C4-2B (cell line): ENCODE results near the gene SPG7.

Experiments
- H3K27ac ChIP-seq: fragments of 450-650 bp; 2 replicates; pipeline ENCODE4 v1.5.1; 2017
- CTCF ChIP-seq: fragments of 450-650 bp; conservative IDR thresholded peaks from 2 replicates; pipeline ENCODE4 v1.5.1; 2017; ENCODE audit warnings: mild to moderate bottlenecking
- ZFX ChIP-seq: fragments of 450-650 bp; IDR thresholded peaks from 2 replicates; pipeline ENCODE4 v1.6.1; 2017

Gene SPG7

DNA sequence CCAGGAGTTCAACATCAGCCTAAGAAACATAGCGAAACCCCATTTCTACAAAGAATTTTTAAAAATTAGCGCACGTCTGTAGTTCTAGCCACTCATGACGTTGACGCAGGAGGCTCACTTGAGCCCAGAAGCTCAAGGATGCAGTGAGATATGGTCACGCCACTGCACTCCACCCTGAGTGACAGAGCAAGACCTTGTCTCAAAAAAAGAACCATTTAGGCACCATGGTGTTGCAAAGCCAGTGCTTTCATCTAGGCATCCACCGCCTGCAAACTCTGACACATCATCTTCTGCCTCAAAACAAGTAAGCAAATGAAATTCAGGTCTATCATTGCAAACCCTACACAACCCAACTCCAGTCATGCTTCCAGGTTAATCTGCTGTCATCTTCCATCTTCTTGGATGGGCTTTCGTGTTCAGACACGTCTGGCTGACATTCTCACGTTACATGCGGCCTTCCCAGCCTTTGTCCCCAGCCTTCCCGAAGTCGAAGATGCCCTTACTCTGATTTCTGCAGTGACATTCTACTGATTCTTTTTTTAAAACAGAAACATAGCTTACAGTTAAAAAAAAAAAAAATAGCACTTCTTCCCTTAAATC lies 26.7 kb upstream of the SPG7 start:
- H3K27ac ChIP-seq, result no peak overlapping the region

DNA sequence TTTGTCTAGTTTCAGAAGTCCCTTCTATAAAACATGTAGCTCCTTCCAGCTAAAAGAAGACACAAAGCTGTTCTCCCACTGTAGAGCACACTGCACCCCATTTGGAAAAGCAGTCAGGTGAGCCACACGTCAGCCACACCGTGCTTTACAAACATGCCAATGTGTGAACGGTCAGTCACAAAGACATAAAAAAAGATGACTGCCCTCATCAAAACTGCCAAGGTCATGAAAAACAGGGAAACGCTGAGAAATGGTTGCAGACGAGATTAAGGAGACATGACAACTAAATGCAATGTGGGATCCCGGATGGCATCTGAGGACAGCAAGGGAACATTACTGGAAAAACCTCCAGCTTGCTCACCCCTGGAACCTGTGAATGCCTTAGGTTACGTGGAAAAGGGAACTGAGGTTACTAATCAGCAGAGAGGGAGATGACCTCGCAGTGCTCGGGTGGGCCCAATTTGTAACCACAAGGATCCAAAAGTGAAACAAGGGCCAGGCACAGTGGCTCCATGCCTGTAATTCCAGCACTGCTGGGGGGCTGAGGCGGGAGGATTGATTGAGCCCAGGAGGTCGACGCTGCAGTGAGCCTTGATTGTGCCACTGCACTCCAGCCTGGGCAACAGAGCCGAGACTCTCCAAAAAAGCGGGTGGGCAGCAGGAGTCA lies 25.9 kb upstream of the SPG7 start:
- TF ChIP-seq ZFX (no peak), CTCF (no peak)
- no peak overlapping the region for H3K27ac ChIP-seq

More for the DNA sequence above, 26.7 kb upstream of the SPG7 start:
- TF ChIP-seq ZFX (no peak), CTCF (no peak)

GRCh38 chr16:89482817-89483205 lies 25.4 kb upstream of the SPG7 start:
- H3K27ac ChIP-seq, result no peak overlapping the region
- TF ChIP-seq CTCF (no peak), ZFX (no peak)

GRCh38 chr16:89484041-89484501 lies 24.1 kb upstream of the SPG7 start:
- TF ChIP-seq CTCF (no peak), ZFX (no peak)
- H3K27ac ChIP-seq, result no peak overlapping the region

GRCh38 chr16:89484923-89485679 lies 23.1 kb upstream of the SPG7 start:
- TF ChIP-seq CTCF (no peak), ZFX (no peak)
- H3K27ac ChIP-seq, result no peak overlapping the region

GRCh38 chr16:89485701-89486246 lies 22.4 kb upstream of the SPG7 start:
- TF ChIP-seq ZFX (no peak), CTCF (no peak)
- no peak overlapping the region for H3K27ac ChIP-seq
